Upper lobe of right lung (tissue), 1 donor: ENCODE results near the gene PACS1. TPM values are rescaled to one million over a fixed set of nuclear protein-coding genes. Genes with fewer than 3 reads are reported as not detected.

Experiments
- ATAC-seq: fragments of 200-7000 bp; cut with Tn5 transposase; one replicate; pipeline ENCODE4 v1.9.1; 2020; ENCODE audit warnings: mild to moderate bottlenecking, moderate library complexity
- DNase-seq: peaks from one replicate; pipeline ENCODE4 v3.0.0-alpha.2; 2020
- H3K27ac ChIP-seq: fragments of 200-600 bp; one replicate; pipeline ENCODE4 v1.8.0; 2022
- H3K27me3 ChIP-seq: fragments of 200-600 bp; one replicate; pipeline ENCODE4 v1.8.0; 2022; ENCODE audit warnings: mild to moderate bottlenecking
- H3K36me3 ChIP-seq: fragments of 200-600 bp; one replicate; pipeline ENCODE4 v1.8.0; 2022
- H3K4me1 ChIP-seq: fragments of 200-600 bp; one replicate; pipeline ENCODE4 v1.8.0; 2022
- H3K4me3 ChIP-seq: fragments of 200-600 bp; one replicate; pipeline ENCODE4 v1.8.0; 2022; ENCODE audit warnings: mild to moderate bottlenecking
- H3K9me3 ChIP-seq: fragments of 200-600 bp; one replicate; pipeline ENCODE4 v1.8.0; 2022
- intact Hi-C: fragments of 100-400 bp; cut with DNase I; formaldehyde crosslinking; loops from one replicate; pipeline ENCODE4 v1.11.0; 2022
- total RNA-seq: library from RNA; stranded (reverse); fragmentation: NEBNext Ultra II Directional; extraction: Animal tissue kit (Norgen Biotek cat#: 25700); gene quantifications from one replicate; pipeline ENCODE4 v1.2.1, GENCODE V29; 2021
- TF ChIP-seq, protein P1 (sequence below): fragments of 200-600 bp; IDR thresholded peaks from one replicate; pipeline ENCODE4 v1.8.0; 2022; ENCODE audit warnings: antibody characterized with exemption
- donor health status: DM: no; HTN: yes; CAD: no; lungs with severe emphysema.

Gene PACS1
- total RNA-seq, 1 donor from 2014 or later: 55.9 TPM

DNA sequence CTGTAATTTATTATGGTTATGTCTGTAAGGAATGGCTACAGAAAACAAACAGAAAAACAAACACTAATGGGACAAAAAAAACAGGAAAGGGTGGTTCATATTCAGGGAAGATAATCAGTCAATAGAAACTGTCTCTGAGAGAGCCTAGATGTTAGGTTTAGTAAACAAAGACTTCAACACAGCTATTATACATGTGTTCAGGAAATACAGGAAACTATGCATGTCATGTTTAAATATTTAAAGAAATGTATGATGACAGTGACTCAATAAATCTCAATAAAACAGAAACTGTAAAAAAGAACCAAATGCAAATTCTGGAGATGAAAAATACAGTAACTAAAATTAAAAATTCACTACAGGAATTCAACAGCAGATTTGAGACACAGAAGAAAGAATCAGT is 76.0 kb downstream of the PACS1 start:
- DNase-seq (no peak), ATAC-seq (no peak)
- H3K4me1 ChIP-seq: no peaks in the 10 kb centered on the region
- no peaks in the 10 kb centered on the region for H3K27me3 ChIP-seq
- H3K4me3 ChIP-seq: no peak overlapping the region
- no peaks in the 10 kb centered on the region for H3K36me3 ChIP-seq
- no peaks in the 10 kb centered on the region for H3K9me3 ChIP-seq
- TF ChIP-seq, protein P1, sequence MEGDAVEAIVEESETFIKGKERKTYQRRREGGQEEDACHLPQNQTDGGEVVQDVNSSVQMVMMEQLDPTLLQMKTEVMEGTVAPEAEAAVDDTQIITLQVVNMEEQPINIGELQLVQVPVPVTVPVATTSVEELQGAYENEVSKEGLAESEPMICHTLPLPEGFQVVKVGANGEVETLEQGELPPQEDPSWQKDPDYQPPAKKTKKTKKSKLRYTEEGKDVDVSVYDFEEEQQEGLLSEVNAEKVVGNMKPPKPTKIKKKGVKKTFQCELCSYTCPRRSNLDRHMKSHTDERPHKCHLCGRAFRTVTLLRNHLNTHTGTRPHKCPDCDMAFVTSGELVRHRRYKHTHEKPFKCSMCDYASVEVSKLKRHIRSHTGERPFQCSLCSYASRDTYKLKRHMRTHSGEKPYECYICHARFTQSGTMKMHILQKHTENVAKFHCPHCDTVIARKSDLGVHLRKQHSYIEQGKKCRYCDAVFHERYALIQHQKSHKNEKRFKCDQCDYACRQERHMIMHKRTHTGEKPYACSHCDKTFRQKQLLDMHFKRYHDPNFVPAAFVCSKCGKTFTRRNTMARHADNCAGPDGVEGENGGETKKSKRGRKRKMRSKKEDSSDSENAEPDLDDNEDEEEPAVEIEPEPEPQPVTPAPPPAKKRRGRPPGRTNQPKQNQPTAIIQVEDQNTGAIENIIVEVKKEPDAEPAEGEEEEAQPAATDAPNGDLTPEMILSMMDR: no peak
- no peak overlapping the region for H3K27ac ChIP-seq
- intact Hi-C loops: no loop called here

DNA sequence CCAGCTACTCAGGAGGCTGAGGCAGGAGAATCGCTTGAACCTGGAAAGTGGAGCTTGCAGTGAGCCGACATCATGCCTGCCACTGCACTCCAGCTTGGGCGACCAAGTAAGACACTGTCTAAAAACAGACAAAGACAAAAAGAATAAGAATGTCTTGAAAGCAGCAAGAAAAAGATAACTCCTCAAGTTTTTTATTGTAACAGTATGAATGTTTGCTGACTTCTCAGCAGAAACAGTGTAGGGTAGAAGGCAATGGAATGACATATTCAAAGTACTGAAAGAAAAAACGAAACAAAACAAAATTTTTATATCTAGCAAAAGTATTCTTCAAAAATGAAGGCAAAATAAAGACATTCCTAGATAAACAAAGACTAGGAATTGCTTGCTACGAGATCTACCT is 76.9 kb downstream of the PACS1 start:
- intact Hi-C loops: no loop called here
- no peaks in the 10 kb centered on the region for H3K9me3 ChIP-seq
- H3K4me3 ChIP-seq: no peak overlapping the region
- H3K36me3 ChIP-seq: no peaks in the 10 kb centered on the region
- no peaks in the 10 kb centered on the region for H3K27me3 ChIP-seq
- DNase-seq (no peak), ATAC-seq (no peak)
- no peak overlapping the region for H3K27ac ChIP-seq
- H3K4me1 ChIP-seq: no peaks in the 10 kb centered on the region
- TF ChIP-seq, protein P1: no peak

DNA sequence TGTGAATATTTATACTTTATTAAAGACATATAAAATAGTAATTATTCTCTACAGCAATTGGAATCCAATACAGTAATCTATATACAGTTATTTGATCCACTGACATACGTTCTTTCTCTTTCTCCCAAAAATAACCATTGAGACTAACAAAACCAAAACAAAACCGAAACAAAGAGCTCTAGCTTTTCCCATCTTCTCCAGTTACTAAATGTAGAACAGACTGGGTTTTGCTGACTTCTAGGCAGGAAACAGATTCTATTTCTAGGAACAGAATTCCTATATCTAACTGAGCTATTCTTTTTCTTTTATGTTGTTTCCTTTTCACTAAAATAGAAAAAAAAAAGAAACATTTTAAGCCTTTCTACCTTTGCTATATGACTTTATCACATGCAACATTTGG is 80.1 kb downstream of the PACS1 start:
- Histone ChIP-seq H3K4me3 (no peak overlapping the region), H3K27ac (no peak overlapping the region), H3K27me3 (no peaks in the 10 kb centered on the region), H3K9me3 (no peaks in the 10 kb centered on the region), H3K4me1 (no peaks in the 10 kb centered on the region), H3K36me3 (no peaks in the 10 kb centered on the region)
- intact Hi-C loops: no loop called here
- no peak for ATAC-seq
- TF ChIP-seq, protein P1: no peak
- no peak for DNase-seq

DNA sequence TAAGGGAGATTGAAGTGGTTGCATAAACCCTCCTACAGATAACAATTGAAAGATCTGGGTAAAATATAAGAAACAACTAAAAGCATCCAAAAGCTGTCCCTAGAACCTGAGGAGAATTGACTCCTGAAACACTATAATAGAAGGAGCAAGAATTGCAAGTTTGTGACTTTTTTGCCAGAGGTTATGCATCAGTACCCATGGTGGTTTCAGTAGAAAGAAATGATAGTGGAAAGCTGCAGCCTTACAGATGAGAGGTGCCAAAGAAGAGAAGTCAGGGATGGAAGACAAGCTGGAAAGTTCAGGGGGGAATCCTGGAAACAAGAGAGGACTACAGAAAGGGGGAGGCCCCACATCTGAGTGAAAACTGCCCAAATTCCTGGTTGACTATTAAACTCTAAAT is 80.7 kb downstream of the PACS1 start:
- H3K4me1 ChIP-seq: no peaks in the 10 kb centered on the region
- H3K4me3 ChIP-seq: no peak overlapping the region
- intact Hi-C loops: no loop called here
- TF ChIP-seq, protein P1: no peak
- DNase-seq (no peak), ATAC-seq (no peak)
- no peaks in the 10 kb centered on the region for H3K36me3 ChIP-seq
- H3K27me3 ChIP-seq: no peaks in the 10 kb centered on the region
- no peak overlapping the region for H3K27ac ChIP-seq
- H3K9me3 ChIP-seq: no peaks in the 10 kb centered on the region

DNA sequence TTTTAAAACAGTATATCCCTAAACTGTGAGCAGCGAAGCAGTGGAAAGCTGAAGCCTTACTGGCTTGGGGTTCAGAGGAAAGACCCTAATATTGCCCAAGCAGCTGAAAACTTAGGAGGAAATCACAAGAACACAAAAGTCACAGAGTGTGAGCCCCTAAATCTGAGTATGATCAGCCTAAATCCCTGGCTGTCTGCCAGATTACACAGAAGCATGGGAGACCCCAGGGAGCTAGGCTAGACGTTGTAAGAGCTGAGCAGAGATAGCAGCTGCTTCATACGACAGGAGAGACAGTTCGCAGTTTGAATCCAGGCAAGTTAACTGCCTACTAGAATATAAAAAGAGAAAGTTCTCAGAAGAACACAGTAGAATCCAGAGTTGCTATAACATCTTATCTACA is 81.2 kb downstream of the PACS1 start:
- TF ChIP-seq, protein P1: no peak
- DNase-seq: no peak
- H3K27ac ChIP-seq: no peak overlapping the region
- H3K4me3 ChIP-seq: no peak overlapping the region
- intact Hi-C loops: no loop called here
- H3K36me3 ChIP-seq: no peaks in the 10 kb centered on the region
- no peak for ATAC-seq
- no peaks in the 10 kb centered on the region for H3K27me3 ChIP-seq
- no peaks in the 10 kb centered on the region for H3K9me3 ChIP-seq
- H3K4me1 ChIP-seq: no peaks in the 10 kb centered on the region

DNA sequence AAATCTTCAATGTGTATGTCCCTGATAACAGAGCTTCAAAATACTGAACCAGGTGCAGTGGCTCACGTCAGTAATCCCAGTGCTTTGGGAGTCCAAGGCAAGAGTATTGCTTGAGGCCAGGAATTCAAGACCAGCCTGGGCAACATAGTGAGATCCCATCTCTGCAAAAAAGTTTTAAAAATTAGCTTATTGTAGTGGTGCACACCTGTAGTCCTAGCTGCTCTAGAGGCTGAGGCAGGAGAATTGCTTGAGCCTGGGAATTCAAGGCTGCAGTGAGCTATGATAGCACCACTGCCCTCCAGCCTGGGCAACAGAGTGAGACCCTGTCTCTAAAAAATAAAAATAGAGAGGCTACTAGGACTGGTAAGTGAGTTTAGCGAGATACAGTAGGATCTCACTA is 84.0 kb downstream of the PACS1 start:
- Histone ChIP-seq H3K4me3 (no peak overlapping the region), H3K4me1 (no peaks in the 10 kb centered on the region), H3K27me3 (no peaks in the 10 kb centered on the region), H3K36me3 (no peaks in the 10 kb centered on the region), H3K9me3 (no peaks in the 10 kb centered on the region), H3K27ac (no peak overlapping the region)
- ATAC-seq: no peak
- TF ChIP-seq, protein P1: no peak
- intact Hi-C loops: no loop called here
- no peak for DNase-seq
